Measurements from ENCODE around the gene AMBP. TPM values are rescaled to one million over a fixed set of nuclear protein-coding genes. Genes with fewer than 3 reads are reported as not detected.
"Not testable (repeated sequence)": the region's sequence is repeated elsewhere in the genome, so short reads cannot be mapped to it uniquely, and the experiment has no call there.

Gene AMBP
- total RNA-seq, 1 donor from 2014 or later: not detected

GRCh38 chr9:114046237-114046755 is 31.8 kb downstream of the AMBP start:
- no peaks in the 10 kb centered on the region for H3K36me3 Mint-ChIP-seq (ENCODE audit: low read depth)
- no peak overlapping the region for H3K4me3 Mint-ChIP-seq
- peaks cover 5% of the 10 kb centered on the region for H3K27me3 Mint-ChIP-seq (ENCODE audit: insufficient read depth)
- no peak overlapping the region for H3K27ac Mint-ChIP-seq
- intact Hi-C loops (cut with micrococcal nuclease): no loop called here
- no peaks in the 10 kb centered on the region for H3K9me3 Mint-ChIP-seq
- DNase-seq (ENCODE audit: low spot score): no peak
- no peaks in the 10 kb centered on the region for H3K4me1 Mint-ChIP-seq (ENCODE audit: low read depth)

DNA sequence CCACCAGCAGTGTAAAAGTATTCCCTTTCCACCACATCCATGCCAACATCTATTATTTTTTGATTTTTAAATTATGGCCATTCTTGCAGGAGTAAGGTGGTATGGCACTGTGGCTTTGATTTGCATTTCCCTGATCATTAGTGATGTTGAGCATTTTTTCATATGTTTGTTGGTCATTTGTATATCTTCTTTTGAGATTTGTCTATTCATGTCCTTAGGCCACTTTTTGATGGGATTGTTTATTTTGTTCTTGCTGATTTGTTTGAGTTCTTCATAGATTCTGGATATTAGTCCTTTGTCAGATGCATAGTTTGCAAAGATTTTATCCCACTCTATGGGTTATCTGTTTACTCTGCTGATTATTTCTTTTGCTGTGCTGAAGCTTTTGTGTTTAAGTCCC is 34.4 kb downstream of the AMBP start:
- intact Hi-C loops (cut with micrococcal nuclease); H3K27me3 Mint-ChIP-seq (ENCODE audit: insufficient read depth); H3K9me3 Mint-ChIP-seq; H3K4me1 Mint-ChIP-seq (ENCODE audit: low read depth); H3K4me3 Mint-ChIP-seq; H3K27ac Mint-ChIP-seq; H3K36me3 Mint-ChIP-seq (ENCODE audit: low read depth); DNase-seq (ENCODE audit: low spot score): not testable (repeated sequence)

GRCh38 chr9:114039484-114039883 is 38.6 kb downstream of the AMBP start:
- H3K27me3 Mint-ChIP-seq (ENCODE audit: insufficient read depth): peaks cover 7% of the 10 kb centered on the region
- H3K4me1 Mint-ChIP-seq (ENCODE audit: low read depth): no peaks in the 10 kb centered on the region
- DNase-seq (ENCODE audit: low spot score): no peak

DNA sequence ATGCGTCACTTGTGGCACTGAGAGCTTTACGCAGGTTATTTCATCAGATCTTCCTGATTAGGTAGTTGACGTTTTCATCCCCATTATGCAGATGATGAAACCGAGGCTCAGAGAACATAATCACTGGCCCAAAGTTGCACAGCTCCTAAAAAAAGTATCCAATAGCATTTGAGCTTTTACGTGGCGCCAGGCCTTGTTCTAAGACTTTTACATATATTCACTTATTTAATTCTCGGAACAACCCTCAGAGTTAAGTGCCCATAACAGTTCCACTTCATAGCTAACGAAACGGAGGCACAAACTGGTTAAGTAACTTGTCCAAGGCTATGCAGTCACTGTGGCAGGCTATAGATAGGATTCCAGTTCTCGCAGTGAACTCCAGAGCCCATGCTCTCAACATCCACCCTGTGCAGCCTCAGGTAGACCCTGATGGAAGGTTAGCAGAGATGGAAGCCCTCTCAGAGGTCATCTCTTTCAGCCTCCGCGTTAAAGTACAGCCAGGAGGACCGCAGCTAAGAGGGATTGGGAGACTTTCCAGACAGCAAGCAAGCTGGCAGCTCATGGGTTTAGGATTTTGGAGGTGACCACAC is 39.3 kb downstream of the AMBP start:
- Mint-ChIP-seq H3K27me3 (ENCODE audit: insufficient read depth) (peaks cover 4% of the 10 kb centered on the region), H3K9me3 (no peaks in the 10 kb centered on the region), H3K4me3 (no peak overlapping the region), H3K36me3 (ENCODE audit: low read depth) (no peaks in the 10 kb centered on the region), H3K4me1 (ENCODE audit: low read depth) (no peaks in the 10 kb centered on the region), H3K27ac (no peak overlapping the region)
- intact Hi-C loops (cut with micrococcal nuclease): no loop called here
- DNase-seq (ENCODE audit: low spot score): no peak

More at GRCh38 chr9:114039484-114039883, 38.6 kb downstream of the AMBP start:
- Mint-ChIP-seq H3K36me3 (ENCODE audit: low read depth) (no peaks in the 10 kb centered on the region), H3K4me3 (no peak overlapping the region), H3K27ac (no peak overlapping the region), H3K9me3 (no peaks in the 10 kb centered on the region)
- intact Hi-C loops (cut with micrococcal nuclease): no loop called here

- peaks cover 2% of the 10 kb centered on the region for H3K27me3 Mint-ChIP-seq (ENCODE audit: insufficient read depth)
- no peak for DNase-seq (ENCODE audit: low spot score)
- H3K36me3 Mint-ChIP-seq (ENCODE audit: low read depth): no peaks in the 10 kb centered on the region
- intact Hi-C loops (cut with micrococcal nuclease): no loop called here
- no peaks in the 10 kb centered on the region for H3K9me3 Mint-ChIP-seq
- H3K27ac Mint-ChIP-seq: no peak overlapping the region
- H3K4me3 Mint-ChIP-seq: no peak overlapping the region
- H3K4me1 Mint-ChIP-seq (ENCODE audit: low read depth): no peaks in the 10 kb centered on the region
These were observed 40.0 kb downstream of the AMBP start for GRCh38 chr9:114037961-114038723.

DNA sequence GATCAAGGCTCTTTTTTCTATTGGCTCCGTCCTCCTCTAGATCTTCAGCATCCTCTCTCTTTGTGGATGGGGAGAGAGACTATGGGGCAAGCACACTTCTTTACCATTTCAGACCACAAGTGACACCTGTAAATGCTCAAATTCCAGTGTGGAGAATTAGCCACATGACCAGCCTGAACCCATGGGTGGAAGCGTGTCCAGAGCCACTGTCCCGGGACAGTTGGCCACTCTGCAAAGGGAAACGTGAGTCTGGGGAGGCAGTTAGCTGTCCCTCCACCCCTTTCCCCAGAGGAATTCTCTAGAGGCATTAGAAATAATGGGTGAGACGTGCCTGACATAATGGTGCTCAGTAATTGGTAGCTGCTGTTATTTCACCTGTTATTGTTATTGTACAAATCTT is 40.9 kb downstream of the AMBP start:
- intact Hi-C loops (cut with micrococcal nuclease): no loop called here
- no peaks in the 10 kb centered on the region for H3K36me3 Mint-ChIP-seq (ENCODE audit: low read depth)
- H3K9me3 Mint-ChIP-seq: no peaks in the 10 kb centered on the region
- DNase-seq (ENCODE audit: low spot score): no peak
- H3K4me1 Mint-ChIP-seq (ENCODE audit: low read depth): no peaks in the 10 kb centered on the region
- H3K4me3 Mint-ChIP-seq: no peak overlapping the region
- no peak overlapping the region for H3K27ac Mint-ChIP-seq
- H3K27me3 Mint-ChIP-seq (ENCODE audit: insufficient read depth): peaks cover 2% of the 10 kb centered on the region

DNA sequence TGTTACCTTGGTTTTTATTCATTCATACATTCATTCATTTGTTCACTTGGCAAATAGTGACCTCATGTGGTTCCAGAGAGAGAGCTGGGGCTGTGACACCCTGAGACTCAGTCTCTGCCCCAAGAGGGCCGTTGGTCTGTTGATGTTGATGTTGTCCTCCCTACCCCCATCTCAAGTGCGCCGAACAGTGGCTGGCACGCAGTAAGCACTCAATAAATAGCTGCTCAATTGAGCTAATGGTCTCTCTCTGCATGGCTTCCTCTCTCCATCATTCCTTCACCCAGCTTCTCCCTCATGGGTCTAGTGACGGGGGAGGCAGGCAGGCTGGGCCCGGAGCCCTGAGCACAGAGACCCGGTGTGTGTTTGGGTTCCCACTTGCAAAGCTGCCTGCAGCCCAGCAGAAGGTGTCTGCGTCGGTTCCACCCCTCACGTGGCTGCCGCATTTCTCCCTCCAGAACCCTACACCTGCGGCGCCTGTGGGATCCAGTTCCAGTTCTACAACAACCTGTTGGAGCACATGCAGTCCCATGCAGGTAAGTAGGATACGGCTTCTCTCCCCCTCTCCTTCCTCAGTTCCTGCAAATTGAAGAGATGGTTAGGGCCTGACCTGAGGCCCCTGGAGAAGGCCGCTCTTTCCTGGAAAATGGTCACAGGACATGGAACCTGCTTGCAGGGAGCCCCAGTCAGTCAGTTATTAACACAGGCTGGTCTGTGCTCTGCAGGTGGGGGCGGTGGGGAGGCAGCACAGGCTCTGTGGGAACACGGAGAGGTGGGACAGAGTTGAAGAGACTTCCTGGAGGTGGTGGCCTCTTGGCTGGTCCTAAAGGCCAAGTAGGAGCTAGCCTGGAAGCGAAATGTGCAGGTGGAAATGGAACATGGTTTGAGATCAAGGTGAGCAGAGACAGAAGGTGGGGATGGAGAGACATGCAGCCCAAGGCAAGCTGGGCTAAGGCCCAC is 42.0 kb downstream of the AMBP start:
- Mint-ChIP-seq H3K4me3 (no peak overlapping the region), H3K36me3 (ENCODE audit: low read depth) (no peaks in the 10 kb centered on the region), H3K27ac (no peak overlapping the region), H3K4me1 (ENCODE audit: low read depth) (no peaks in the 10 kb centered on the region), H3K9me3 (no peaks in the 10 kb centered on the region), H3K27me3 (ENCODE audit: insufficient read depth) (peaks cover 2% of the 10 kb centered on the region)
- intact Hi-C loops (cut with micrococcal nuclease): no loop called here
- no peak for DNase-seq (ENCODE audit: low spot score)

DNA sequence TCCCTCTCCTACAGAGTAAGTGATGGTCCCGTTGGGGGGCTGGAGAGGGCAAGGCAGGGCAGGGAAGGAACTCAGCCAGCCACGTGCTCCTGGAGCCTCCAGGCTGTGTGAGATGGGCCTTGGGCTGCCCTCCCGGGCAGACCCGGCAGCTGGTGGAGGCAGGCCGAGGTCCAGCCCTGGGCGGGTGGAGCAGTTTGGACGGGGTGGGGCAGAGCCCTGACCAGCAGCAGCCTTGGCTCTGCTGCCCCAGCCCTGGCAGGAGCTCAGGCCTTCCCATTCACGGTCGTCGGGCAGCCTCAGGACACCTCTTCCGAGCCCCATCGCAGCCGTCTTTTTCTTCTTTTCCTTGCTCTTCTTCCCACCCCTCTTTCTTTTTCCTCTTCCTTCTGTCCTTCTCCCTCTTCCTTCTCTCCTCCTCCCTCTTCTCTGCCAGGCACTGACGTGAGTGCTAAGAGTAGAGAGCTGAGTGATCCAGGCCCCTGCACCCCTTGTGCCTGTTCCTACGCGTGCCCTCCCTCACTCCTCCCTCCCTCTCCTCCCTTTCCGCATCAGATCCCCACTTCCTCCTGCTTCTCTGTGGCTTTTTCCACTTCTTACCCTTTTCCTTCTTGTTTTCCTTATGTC is 42.8 kb downstream of the AMBP start:
- no peak overlapping the region for H3K27ac Mint-ChIP-seq
- H3K9me3 Mint-ChIP-seq: no peaks in the 10 kb centered on the region
- no peak for DNase-seq (ENCODE audit: low spot score)
- H3K4me3 Mint-ChIP-seq: no peak overlapping the region
- no peaks in the 10 kb centered on the region for H3K4me1 Mint-ChIP-seq (ENCODE audit: low read depth)
- H3K27me3 Mint-ChIP-seq (ENCODE audit: insufficient read depth): peaks cover 2% of the 10 kb centered on the region
- H3K36me3 Mint-ChIP-seq (ENCODE audit: low read depth): no peaks in the 10 kb centered on the region
- intact Hi-C loops (cut with micrococcal nuclease): no loop called here

DNA sequence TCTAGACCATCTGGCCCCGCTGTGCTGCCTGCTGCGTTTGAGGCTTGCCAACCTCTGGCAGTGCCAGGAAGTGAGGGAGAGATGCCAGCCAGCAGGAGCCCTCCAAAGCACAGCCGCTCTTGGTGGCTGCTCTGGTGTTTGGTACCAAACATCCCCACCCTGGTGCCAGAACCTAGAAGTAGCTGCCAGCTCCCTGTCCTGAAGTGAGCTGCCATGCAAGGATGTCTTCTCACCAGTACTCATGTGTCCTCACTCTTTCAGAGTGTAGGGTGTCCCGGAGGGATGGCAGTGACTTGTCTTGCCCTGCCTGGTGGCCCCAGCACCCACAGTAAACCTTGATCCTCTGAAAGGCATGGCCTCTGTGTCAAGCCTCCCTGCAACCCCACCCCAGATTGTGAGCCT is 43.4 kb downstream of the AMBP start:
- peaks cover 2% of the 10 kb centered on the region for H3K27me3 Mint-ChIP-seq (ENCODE audit: insufficient read depth)
- DNase-seq (ENCODE audit: low spot score): no peak
- H3K36me3 Mint-ChIP-seq (ENCODE audit: low read depth): no peaks in the 10 kb centered on the region
- H3K9me3 Mint-ChIP-seq: no peaks in the 10 kb centered on the region
- H3K27ac Mint-ChIP-seq: no peak overlapping the region
- H3K4me1 Mint-ChIP-seq (ENCODE audit: low read depth): no peaks in the 10 kb centered on the region
- intact Hi-C loops (cut with micrococcal nuclease): loop anchor here (5.0 kb wide), 1 partner anchor 227 kb away; no protein-coding TSS in a partner anchor
- no peak overlapping the region for H3K4me3 Mint-ChIP-seq

DNA sequence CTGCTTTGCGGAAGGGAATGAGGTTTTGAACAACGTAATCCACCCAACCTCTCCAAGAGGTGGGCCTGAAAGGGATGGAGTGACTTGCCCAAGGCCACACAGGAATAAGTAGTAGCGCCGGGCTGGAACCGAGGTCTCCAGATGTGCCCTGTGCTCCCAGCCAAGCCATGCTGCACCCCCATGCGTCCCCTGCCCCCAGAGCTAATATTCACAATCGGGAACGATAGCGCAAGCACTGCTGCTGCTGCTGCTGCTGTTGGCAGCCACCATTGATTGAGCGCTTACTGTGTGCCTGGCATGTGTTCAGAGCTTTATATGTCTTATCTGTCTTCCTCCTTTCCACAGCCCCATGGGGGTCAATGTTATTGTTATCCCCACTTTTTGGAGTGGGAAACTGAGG is 43.9 kb downstream of the AMBP start:
- no peak for DNase-seq (ENCODE audit: low spot score)
- intact Hi-C loops (cut with micrococcal nuclease): loop anchor here (5.0 kb wide), 1 partner anchor 227 kb away; no protein-coding TSS in a partner anchor
- no peak overlapping the region for H3K4me3 Mint-ChIP-seq

GRCh38 chr9:114033397-114034103 is 44.5 kb downstream of the AMBP start:
- Mint-ChIP-seq H3K9me3 (no peaks in the 10 kb centered on the region), H3K4me1 (ENCODE audit: low read depth) (no peaks in the 10 kb centered on the region), H3K36me3 (ENCODE audit: low read depth) (no peaks in the 10 kb centered on the region), H3K27me3 (ENCODE audit: insufficient read depth) (peaks cover 2% of the 10 kb centered on the region), H3K27ac (no peak overlapping the region), H3K4me3 (no peak overlapping the region)
- intact Hi-C loops (cut with micrococcal nuclease): loop anchor here (5.0 kb wide), 1 partner anchor 226 kb away; no protein-coding TSS in a partner anchor
- no peak for DNase-seq (ENCODE audit: low spot score)

More for the DNA sequence above, 43.9 kb downstream of the AMBP start:
- no peak overlapping the region for H3K27ac Mint-ChIP-seq
- H3K36me3 Mint-ChIP-seq (ENCODE audit: low read depth): no peaks in the 10 kb centered on the region
- peaks cover 2% of the 10 kb centered on the region for H3K27me3 Mint-ChIP-seq (ENCODE audit: insufficient read depth)
- H3K9me3 Mint-ChIP-seq: no peaks in the 10 kb centered on the region
- H3K4me1 Mint-ChIP-seq (ENCODE audit: low read depth): no peaks in the 10 kb centered on the region
